Natural killer cell (primary cell): ENCODE measurements around the gene ZNF646. TPM values are rescaled to one million over a fixed set of nuclear protein-coding genes. Genes with fewer than 3 reads are reported as not detected.

Source experiments
- ATAC-seq, 3 donors: fragments of 150-1000 bp in 2 of 3; fragments of 200-7000 bp in 1 of 3; cut with Tn5 transposase; 1 replicate in 1 of 3; 2 replicates in 2 of 3; pipeline ENCODE4 v1.10.0; 2021; ENCODE audit warnings: mild to moderate bottlenecking in 2 of 3, moderate library complexity in 2 of 3
- DNase-seq, 2 donors: peaks; one replicate each; pipeline versions ENCODE4 v3.0.0 to v3.0.0-alpha.2; 2013 to 2021; ENCODE audit warnings: mixed read lengths in 1 of 2
- H3K27ac ChIP-seq: one replicate; pipeline ENCODE4 v1.5.1; 2013; ENCODE audit warnings: mild to moderate bottlenecking, low read length
- H3K27me3 ChIP-seq: one replicate; pipeline ENCODE4 v1.6.1; 2013; ENCODE audit warnings: low read length; ENCODE audit not compliant: control insufficient read depth, insufficient read depth
- H3K36me3 ChIP-seq: one replicate; pipeline ENCODE4 v1.6.1; 2013; ENCODE audit warnings: low read length; ENCODE audit not compliant: control insufficient read depth, insufficient read depth
- H3K4me1 ChIP-seq: one replicate; pipeline ENCODE4 v1.6.1; 2013; ENCODE audit warnings: low read length; ENCODE audit not compliant: control insufficient read depth, insufficient read depth
- H3K4me3 ChIP-seq: one replicate; pipeline ENCODE4 v1.5.1; 2013; ENCODE audit warnings: low read length
- H3K9me3 ChIP-seq: one replicate; pipeline ENCODE4 v1.6.1; 2013; ENCODE audit warnings: low read length; ENCODE audit not compliant: control insufficient read depth, insufficient read depth
- H3K27ac Mint-ChIP-seq, 2 donors: one replicate each; pipeline ENCODE4 v1.8.0; 2022; ENCODE audit warnings: mild to moderate bottlenecking in 2 of 2, mixed read lengths in 2 of 2, moderate library complexity in 1 of 2
- H3K27me3 Mint-ChIP-seq, 2 donors: one replicate each; pipeline ENCODE4 v1.8.0; 2022; ENCODE audit warnings: low read depth in 2 of 2, mixed read lengths in 2 of 2
- H3K36me3 Mint-ChIP-seq: one replicate; pipeline ENCODE4 v1.8.0; 2022; ENCODE audit warnings: mixed read lengths
- H3K4me1 Mint-ChIP-seq, 2 donors: one replicate each; pipeline ENCODE4 v1.8.0; 2022; ENCODE audit warnings: mixed read lengths in 2 of 2
- H3K4me3 Mint-ChIP-seq: one replicate; pipeline ENCODE4 v1.8.0; 2022; ENCODE audit warnings: mild to moderate bottlenecking, moderate library complexity, mixed read lengths
- H3K9me3 Mint-ChIP-seq, 2 donors: one replicate each; pipeline ENCODE4 v1.8.0; 2022; ENCODE audit warnings: mixed read lengths in 2 of 2
- WGBS: methylation state at CpG from one replicate; pipeline ENCODE4 v1.1.7; 2013; ENCODE audit warnings: missing lambda C conversion rate; ENCODE audit not compliant: insufficient coverage; 5-methylcytosine and 5-hydroxymethylcytosine counted together
- intact Hi-C: fragments of 100-400 bp; cut with micrococcal nuclease; formaldehyde crosslinking; loops from one replicate; pipeline ENCODE4 v1.14.2; 2022
- total RNA-seq, 4 donors: library from RNA; stranded (reverse); fragments of 120-200 nt in 1 of 4; gene quantifications; one replicate each; pipeline versions ENCODE4 v1.2.3 to v1.2.4, GENCODE V29; 2013 to 2022
- TF ChIP-seq, protein P1 (sequence below): fragments of 200-600 bp; IDR thresholded peaks from one replicate; pipeline ENCODE4 v1.8.0; 2022; ENCODE audit warnings: antibody characterized with exemption

Gene ZNF646
- total RNA-seq, 3 donors from 2014 or later (not counting 1 experiment from before 2014, with no cell fraction given) = 22.0 to 31.1 (median 30.1) TPM

DNA sequence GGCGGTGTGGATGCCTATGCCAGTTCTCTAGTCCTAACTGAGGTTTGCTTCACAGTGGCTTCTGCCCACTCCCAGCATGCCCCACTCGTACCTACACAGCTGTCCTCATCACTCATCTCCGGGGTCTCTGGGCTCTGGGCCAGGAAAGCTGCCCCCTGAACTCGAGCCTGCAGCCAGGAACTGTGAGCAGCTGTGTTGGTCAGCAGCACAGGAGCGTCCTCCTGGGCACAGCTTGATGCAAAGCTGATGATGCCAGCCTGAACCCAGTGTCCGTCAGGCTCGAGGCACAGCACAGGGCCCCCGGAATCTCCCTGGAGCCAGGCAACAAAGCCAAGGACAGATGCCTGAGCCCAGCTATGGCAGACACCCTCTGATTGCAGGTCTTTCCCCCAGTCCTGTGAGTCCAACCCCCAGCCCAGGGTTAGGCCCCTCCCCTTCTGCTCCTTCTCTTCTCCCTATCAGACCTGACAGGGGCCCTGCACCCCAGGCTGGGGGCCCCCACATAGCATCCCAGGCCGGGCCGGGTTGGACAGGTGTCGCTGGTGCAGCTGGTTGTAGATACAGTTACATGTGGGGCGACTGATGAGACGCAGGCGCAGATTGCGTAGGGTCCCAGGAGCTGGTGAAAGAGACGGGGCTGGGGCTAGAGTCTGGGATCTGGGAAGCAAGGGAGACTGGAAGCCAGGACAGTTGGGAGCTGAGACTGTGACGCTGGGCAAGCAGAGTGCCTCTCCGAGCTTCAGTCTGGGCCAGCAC is 11.8 kb downstream of the ZNF646 start:
- no peak for DNase-seq
- no peak overlapping the region for H3K27ac Mint-ChIP-seq
- TF ChIP-seq, protein P1, sequence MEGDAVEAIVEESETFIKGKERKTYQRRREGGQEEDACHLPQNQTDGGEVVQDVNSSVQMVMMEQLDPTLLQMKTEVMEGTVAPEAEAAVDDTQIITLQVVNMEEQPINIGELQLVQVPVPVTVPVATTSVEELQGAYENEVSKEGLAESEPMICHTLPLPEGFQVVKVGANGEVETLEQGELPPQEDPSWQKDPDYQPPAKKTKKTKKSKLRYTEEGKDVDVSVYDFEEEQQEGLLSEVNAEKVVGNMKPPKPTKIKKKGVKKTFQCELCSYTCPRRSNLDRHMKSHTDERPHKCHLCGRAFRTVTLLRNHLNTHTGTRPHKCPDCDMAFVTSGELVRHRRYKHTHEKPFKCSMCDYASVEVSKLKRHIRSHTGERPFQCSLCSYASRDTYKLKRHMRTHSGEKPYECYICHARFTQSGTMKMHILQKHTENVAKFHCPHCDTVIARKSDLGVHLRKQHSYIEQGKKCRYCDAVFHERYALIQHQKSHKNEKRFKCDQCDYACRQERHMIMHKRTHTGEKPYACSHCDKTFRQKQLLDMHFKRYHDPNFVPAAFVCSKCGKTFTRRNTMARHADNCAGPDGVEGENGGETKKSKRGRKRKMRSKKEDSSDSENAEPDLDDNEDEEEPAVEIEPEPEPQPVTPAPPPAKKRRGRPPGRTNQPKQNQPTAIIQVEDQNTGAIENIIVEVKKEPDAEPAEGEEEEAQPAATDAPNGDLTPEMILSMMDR = no peak
- H3K4me3 Mint-ChIP-seq = no peak overlapping the region
- H3K36me3 Mint-ChIP-seq = no peaks in the 10 kb centered on the region
- ATAC-seq = no peak
- H3K27me3 ChIP-seq = no peaks in the 10 kb centered on the region
- H3K4me3 ChIP-seq = no peak overlapping the region
- no peak overlapping the region for H3K27ac ChIP-seq
- intact Hi-C loops = no loop called here
- peaks cover 11% of the 10 kb centered on the region for H3K4me1 ChIP-seq
- no peaks in the 10 kb centered on the region for H3K27me3 Mint-ChIP-seq
- H3K4me1 Mint-ChIP-seq = peaks cover 6 to 26% of the 10 kb centered on the region in 2 donors
- peaks cover 52% of the 10 kb centered on the region for H3K36me3 ChIP-seq
- H3K9me3 Mint-ChIP-seq = no peaks in the 10 kb centered on the region
- H3K9me3 ChIP-seq = no peaks in the 10 kb centered on the region
- WGBS = 95% methylated on average over 18 of the region's 18 CpGs

DNA sequence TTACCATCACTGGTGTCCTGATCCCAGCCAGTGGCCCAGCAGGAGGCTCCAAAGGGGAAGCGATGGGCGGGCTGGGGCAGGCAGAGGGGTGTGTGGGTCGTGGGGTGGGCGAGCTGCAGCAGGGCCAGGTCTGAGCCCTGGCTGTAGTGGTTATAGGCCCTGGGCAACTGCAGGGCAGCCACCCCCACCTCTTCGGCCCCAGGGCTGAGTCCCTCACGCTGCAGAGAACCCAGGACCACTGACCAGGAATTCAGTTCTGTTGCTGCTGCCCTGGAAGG is 12.3 kb downstream of the ZNF646 start:
- Mint-ChIP-seq H3K27me3 (no peaks in the 10 kb centered on the region), H3K27ac (no peak overlapping the region), H3K4me1 (peaks cover 6 to 21% of the 10 kb centered on the region in 2 donors), H3K9me3 (no peaks in the 10 kb centered on the region), H3K36me3 (no peaks in the 10 kb centered on the region), H3K4me3 (no peak overlapping the region)
- no peaks in the 10 kb centered on the region for H3K27me3 ChIP-seq
- H3K27ac ChIP-seq = no peak overlapping the region
- no peaks in the 10 kb centered on the region for H3K9me3 ChIP-seq
- DNase-seq (no peak), ATAC-seq (no peak)
- peaks cover 6% of the 10 kb centered on the region for H3K4me1 ChIP-seq
- intact Hi-C loops = no loop called here
- peaks cover 49% of the 10 kb centered on the region for H3K36me3 ChIP-seq
- H3K4me3 ChIP-seq = no peak overlapping the region
- WGBS = 92% methylated on average over 6 of the region's 6 CpGs
- TF ChIP-seq, protein P1 = no peak

DNA sequence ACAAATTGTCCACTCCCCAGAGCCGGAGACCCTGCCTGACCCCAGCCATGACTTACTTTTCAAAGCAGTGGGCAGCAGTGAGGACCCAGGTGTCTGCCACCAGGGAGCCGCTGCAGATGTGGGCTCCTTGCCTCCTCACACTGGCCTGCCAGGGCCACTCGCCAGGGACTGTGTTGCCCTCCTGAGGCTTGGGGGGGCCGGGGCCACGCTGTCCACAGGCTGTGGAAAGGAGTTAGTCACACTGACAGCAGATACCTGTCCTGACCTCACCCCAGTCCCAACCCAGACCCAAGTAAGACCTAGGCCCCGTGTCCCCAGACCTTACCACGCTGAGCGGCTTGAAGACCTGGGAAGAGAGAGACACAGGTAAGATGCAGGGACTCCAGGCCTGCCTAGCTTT is 13.3 kb downstream of the ZNF646 start:
- H3K4me3 ChIP-seq = no peak overlapping the region
- 92% methylated on average over 8 of the region's 8 CpGs for WGBS
- H3K4me1 Mint-ChIP-seq = peaks cover under 1 to 12% of the 10 kb centered on the region in 2 donors
- no peak overlapping the region for H3K4me3 Mint-ChIP-seq
- intact Hi-C loops = no loop called here
- no peaks in the 10 kb centered on the region for H3K9me3 Mint-ChIP-seq
- ATAC-seq (no peak), DNase-seq (no peak)
- no peaks in the 10 kb centered on the region for H3K9me3 ChIP-seq
- H3K27ac ChIP-seq = no peak overlapping the region
- no peaks in the 10 kb centered on the region for H3K27me3 ChIP-seq
- no peaks in the 10 kb centered on the region for H3K36me3 Mint-ChIP-seq
- TF ChIP-seq, protein P1 = no peak
- H3K36me3 ChIP-seq = peaks cover 46% of the 10 kb centered on the region
- no peaks in the 10 kb centered on the region for H3K27me3 Mint-ChIP-seq
- no peaks in the 10 kb centered on the region for H3K4me1 ChIP-seq
- no peak overlapping the region for H3K27ac Mint-ChIP-seq

DNA sequence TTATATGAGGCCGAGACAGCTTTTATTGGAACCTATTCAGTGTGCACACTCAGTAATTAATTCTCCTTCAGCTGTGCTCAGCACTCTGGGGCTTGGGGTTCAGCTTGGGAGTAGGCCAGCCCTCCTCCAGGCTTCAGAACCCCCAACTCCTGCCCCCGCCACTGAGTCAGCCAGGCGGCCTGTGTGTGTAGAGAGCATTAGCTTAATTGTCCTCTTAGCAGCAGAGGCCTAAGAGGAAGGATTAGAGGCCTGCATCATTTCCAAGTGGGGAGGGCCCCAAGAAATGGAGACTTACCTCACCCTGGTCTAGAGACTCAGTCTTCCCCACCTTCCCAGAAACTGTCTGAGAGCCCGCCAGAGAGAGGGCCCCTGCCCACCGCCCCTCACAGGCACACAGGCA is 13.7 kb downstream of the ZNF646 start:
- Histone ChIP-seq H3K4me3 (no peak overlapping the region), H3K36me3 (peaks cover 41% of the 10 kb centered on the region), H3K4me1 (no peaks in the 10 kb centered on the region), H3K27me3 (no peaks in the 10 kb centered on the region), H3K27ac (no peak overlapping the region), H3K9me3 (no peaks in the 10 kb centered on the region)
- no peak for DNase-seq
- Mint-ChIP-seq H3K36me3 (no peaks in the 10 kb centered on the region), H3K9me3 (no peaks in the 10 kb centered on the region), H3K4me3 (no peak overlapping the region), H3K27ac (no peak overlapping the region), H3K27me3 (no peaks in the 10 kb centered on the region), H3K4me1 (peaks cover 0 to 12% of the 10 kb centered on the region in 2 donors)
- 93% methylated on average over 4 of the region's 5 CpGs for WGBS
- intact Hi-C loops = no loop called here
- TF ChIP-seq, protein P1 = no peak
- ATAC-seq = no peak
